Neural progenitor cell (in vitro differentiated cells): ENCODE results near the gene PTOV1. TPM values are rescaled to one million over a fixed set of nuclear protein-coding genes. Genes with fewer than 3 reads are reported as not detected.
A peak's percentile ranks its signal among the peaks of the same experiment; 100 is the strongest.

Experiments used
- DNase-seq: peaks from one replicate; pipeline ENCODE4 v3.0.0-alpha.2; 2016; ENCODE audit warnings: low spot score
- H2AFZ ChIP-seq: fragments of 200-600 bp; sonication (generic); replicated peaks from 2 replicates; pipeline ENCODE4 v1.6.1; 2016; ENCODE audit warnings: antibody characterized with exemption
- H3F3A ChIP-seq: fragments of 200-600 bp; sonication (generic); 2 replicates; pipeline ENCODE4 v1.6.1; 2016; ENCODE audit warnings: antibody characterized with exemption, low read depth
- H3K27ac ChIP-seq: fragments of 200-600 bp; sonication (generic); 2 replicates; pipeline ENCODE4 v1.5.1; 2016; ENCODE audit warnings: mild to moderate bottlenecking
- H3K27me3 ChIP-seq: fragments of 200-600 bp; sonication (generic); 2 replicates; pipeline ENCODE4 v1.6.1; 2016; ENCODE audit warnings: mild to moderate bottlenecking, moderate library complexity
- H3K36me3 ChIP-seq: fragments of 200-600 bp; sonication (generic); 2 replicates; pipeline ENCODE4 v1.5.1; 2016
- H3K4me1 ChIP-seq: fragments of 200-600 bp; sonication (generic); 2 replicates; pipeline ENCODE4 v1.6.1; 2016; ENCODE audit warnings: mixed run types
- H3K4me2 ChIP-seq: fragments of 200-600 bp; sonication (generic); 2 replicates; pipeline ENCODE4 v1.6.1; 2016
- H3K4me3 ChIP-seq: fragments of 200-600 bp; sonication (generic); 2 replicates; pipeline ENCODE4 v1.5.1; 2016
- H3K79me2 ChIP-seq: fragments of 200-600 bp; sonication (generic); 2 replicates; pipeline ENCODE4 v1.6.1; 2016; ENCODE audit warnings: low read depth
- H3K9ac ChIP-seq: fragments of 200-600 bp; sonication (generic); 2 replicates; pipeline ENCODE4 v1.6.1; 2016
- H3K9me3 ChIP-seq: fragments of 200-600 bp; sonication (generic); 2 replicates; pipeline ENCODE4 v1.5.1; 2016; ENCODE audit warnings: low read depth
- H4K20me1 ChIP-seq: fragments of 200-600 bp; sonication (generic); 2 replicates; pipeline ENCODE4 v1.6.1; 2016; ENCODE audit warnings: low read depth
- H3K27ac Mint-ChIP-seq: 3 replicates; pipeline ENCODE4 v1.8.0; 2021; ENCODE audit warnings: mixed read lengths
- H3K27me3 Mint-ChIP-seq: 2 replicates; pipeline ENCODE4 v1.8.0; 2022; ENCODE audit warnings: low read depth, mild to moderate bottlenecking, inconsistent platforms, moderate library complexity, mixed read lengths; ENCODE audit not compliant: insufficient read depth
- H3K36me3 Mint-ChIP-seq: 3 replicates; pipeline ENCODE4 v1.8.0; 2021; ENCODE audit warnings: mixed read lengths
- H3K4me1 Mint-ChIP-seq: 3 replicates; pipeline ENCODE4 v1.8.0; 2021; ENCODE audit warnings: mixed read lengths
- H3K4me3 Mint-ChIP-seq: 3 replicates; pipeline ENCODE4 v1.8.0; 2021; ENCODE audit warnings: mild to moderate bottlenecking, moderate library complexity, mixed read lengths
- H3K9me3 Mint-ChIP-seq: 3 replicates; pipeline ENCODE4 v1.8.0; 2020; ENCODE audit warnings: mixed read lengths
- CTCF ChIP-seq: fragments of 200-600 bp; sonication (generic); IDR thresholded peaks from 2 replicates; pipeline ENCODE4 v1.5.1; 2017; ENCODE audit warnings: antibody characterized with exemption, mild to moderate bottlenecking
- EZH2 ChIP-seq: fragments of 200-600 bp; sonication (generic); IDR thresholded peaks from 2 replicates; pipeline ENCODE4 v1.6.1; 2017; ENCODE audit warnings: antibody characterized with exemption, mild to moderate bottlenecking, moderate library complexity
- EZH2phosphoT487 ChIP-seq: fragments of 200-600 bp; sonication (generic); IDR thresholded peaks from 2 replicates; pipeline ENCODE4 v1.6.1; 2017; ENCODE audit warnings: antibody characterized with exemption
- total RNA-seq: library from RNA; depleted of rRNA; stranded (reverse); fragments of >200 nt; gene quantifications from 2 replicates; pipeline ENCODE4 v1.2.3, GENCODE V29; 2015; ENCODE audit warnings: low replicate concordance

The PTOV1 gene
- total RNA-seq, 1 donor from 2014 or later: 63.5 TPM

- H3K4me3 ChIP-seq: no peak overlapping the region
- H3K79me2 ChIP-seq: peaks cover 9% of the 10 kb centered on the region
- H3F3A ChIP-seq: peaks cover 42% of the 10 kb centered on the region
- H4K20me1 ChIP-seq: peaks cover 11% of the 10 kb centered on the region
- H2AFZ ChIP-seq: no peak overlapping the region
- TF ChIP-seq EZH2phosphoT487 (no peak), EZH2 (no peak), CTCF (no peak)
- no peak overlapping the region for H3K27ac ChIP-seq
- H3K27me3 Mint-ChIP-seq: peaks cover 9% of the 10 kb centered on the region
- H3K9ac ChIP-seq: no peak overlapping the region
- peaks cover 1% of the 10 kb centered on the region for H3K36me3 Mint-ChIP-seq
- no peaks in the 10 kb centered on the region for H3K9me3 ChIP-seq
- H3K9me3 Mint-ChIP-seq: no peaks in the 10 kb centered on the region
- no peaks in the 10 kb centered on the region for H3K27me3 ChIP-seq
- no peak overlapping the region for H3K27ac Mint-ChIP-seq
- no peak for DNase-seq
- no peaks in the 10 kb centered on the region for H3K36me3 ChIP-seq
- H3K4me3 Mint-ChIP-seq: peak overlapping the region; percentile 65
- peaks cover 46% of the 10 kb centered on the region for H3K4me1 Mint-ChIP-seq
- peaks cover 19% of the 10 kb centered on the region for H3K4me1 ChIP-seq
- no peak overlapping the region for H3K4me2 ChIP-seq
Measured at GRCh38 chr19:49811328-49811727, 39.6 kb upstream of the PTOV1 start.

- H3K4me3 Mint-ChIP-seq: peak overlapping the region; percentile 97
- peak overlapping the region; percentile 93 for H3K4me2 ChIP-seq
- H3K36me3 Mint-ChIP-seq: no peaks in the 10 kb centered on the region
- no peaks in the 10 kb centered on the region for H3K9me3 ChIP-seq
- no peaks in the 10 kb centered on the region for H3K36me3 ChIP-seq
- no peaks in the 10 kb centered on the region for H3K9me3 Mint-ChIP-seq
- H3K79me2 ChIP-seq: peaks cover 9% of the 10 kb centered on the region
- no peak overlapping the region for H3K9ac ChIP-seq
- H3K27ac ChIP-seq: no peak overlapping the region
- peaks cover 48% of the 10 kb centered on the region for H3F3A ChIP-seq
- peak overlapping the region; percentile 71 for H3K4me3 ChIP-seq
- H2AFZ ChIP-seq: peak overlapping the region; percentile 59
- H4K20me1 ChIP-seq: peaks cover 10% of the 10 kb centered on the region
- peaks cover 51% of the 10 kb centered on the region for H3K4me1 Mint-ChIP-seq
- H3K27me3 ChIP-seq: no peaks in the 10 kb centered on the region
- peak; percentile 5 for DNase-seq
- peak overlapping the region; percentile 100 for H3K27ac Mint-ChIP-seq
- no peak for TF ChIP-seq EZH2
- TF ChIP-seq EZH2phosphoT487: no peak
- TF ChIP-seq CTCF: no peak
- H3K27me3 Mint-ChIP-seq: peaks cover 13% of the 10 kb centered on the region
- peaks cover 24% of the 10 kb centered on the region for H3K4me1 ChIP-seq
Measured at GRCh38 chr19:49812452-49812996, 38.4 kb upstream of the PTOV1 start.

- Mint-ChIP-seq H3K4me3 (peak within 1 kb of the TSS; percentile 97), H3K9me3 (no peaks in the 10 kb centered on the region), H3K4me1 (peaks cover 46% of the 10 kb centered on the region), H3K36me3 (no peaks in the 10 kb centered on the region), H3K27ac (peak within 1 kb of the TSS; percentile 100), H3K27me3 (peaks cover 16% of the 10 kb centered on the region)
- DNase-seq: peak; percentile 99
- H2AFZ ChIP-seq: peak within 1 kb of the TSS; percentile 98
- peaks cover 10% of the 10 kb centered on the region for H3K79me2 ChIP-seq
- peaks cover 24% of the 10 kb centered on the region for H3K4me1 ChIP-seq
- peaks cover 46% of the 10 kb centered on the region for H3F3A ChIP-seq
- TF ChIP-seq CTCF (peak; percentile 56), EZH2phosphoT487 (no peak)
- no peaks in the 10 kb centered on the region for H3K9me3 ChIP-seq
- H3K9ac ChIP-seq: peak within 1 kb of the TSS; percentile 64
- no peaks in the 10 kb centered on the region for H3K36me3 ChIP-seq
- H3K4me2 ChIP-seq: peak within 1 kb of the TSS; percentile 93
- H4K20me1 ChIP-seq: peaks cover 3% of the 10 kb centered on the region
- peak within 1 kb of the TSS; percentile 83 for H3K27ac ChIP-seq
- peak within 1 kb of the TSS; percentile 71 for H3K4me3 ChIP-seq
- H3K27me3 ChIP-seq: no peaks in the 10 kb centered on the region
Measured at GRCh38 chr19:49812997-49813861, 37.7 kb upstream of the PTOV1 start, which contains the start of gene FUZ. Gene FUZ, minus strand, starts transcription at chr19:49813292. Its CDS starts 186 bp downstream, at chr19:49813106.
